ENCODE measurements around the gene SLC2A10.

SLC2A10 gene

GRCh38 chr20:46683939-46684750 is 25.3 kb upstream of the SLC2A10 start:
- no peak overlapping the region for H3K9ac ChIP-seq (ENCODE audit: low read depth, low read length, poor library complexity, severe bottlenecking)
- peaks cover 10% of the 10 kb centered on the region; the same call in 1 of the 2 replicates for H3K36me3 ChIP-seq (ENCODE audit: insufficient read depth, low read length)
- H3F3A ChIP-seq (ENCODE audit: low read depth): no peaks in the 10 kb centered on the region
- H3K4me2 ChIP-seq (ENCODE audit: low read depth, low read length, poor library complexity, severe bottlenecking): peak overlapping the region; percentile 90
- H3K4me1 ChIP-seq (ENCODE audit: insufficient read depth, low read length, poor library complexity, severe bottlenecking): peaks cover 37% of the 10 kb centered on the region
- peak overlapping the region; percentile 94 for H3K4me3 ChIP-seq (ENCODE audit: low read length, poor library complexity, severe bottlenecking)
- no peaks in the 10 kb centered on the region for H3K27me3 ChIP-seq (ENCODE audit: insufficient read depth, low read length, poor library complexity, severe bottlenecking)
- no peaks in the 10 kb centered on the region for H3K9me2 ChIP-seq (replicated peaks; ENCODE audit: low read depth, low read length)
- H3K9me3 ChIP-seq (ENCODE audit: insufficient read depth, low read depth, low read length): no peaks in the 10 kb centered on the region
- no peak overlapping the region for H2AFZ ChIP-seq (ENCODE audit: low read length)
- H4K20me1 ChIP-seq (ENCODE audit: insufficient read depth, low read length, poor library complexity, severe bottlenecking): peaks cover 63% of the 10 kb centered on the region
- peaks cover 66% of the 10 kb centered on the region for H3K79me2 ChIP-seq (ENCODE audit: insufficient read depth, low read length)
- TF ChIP-seq, protein P1, sequence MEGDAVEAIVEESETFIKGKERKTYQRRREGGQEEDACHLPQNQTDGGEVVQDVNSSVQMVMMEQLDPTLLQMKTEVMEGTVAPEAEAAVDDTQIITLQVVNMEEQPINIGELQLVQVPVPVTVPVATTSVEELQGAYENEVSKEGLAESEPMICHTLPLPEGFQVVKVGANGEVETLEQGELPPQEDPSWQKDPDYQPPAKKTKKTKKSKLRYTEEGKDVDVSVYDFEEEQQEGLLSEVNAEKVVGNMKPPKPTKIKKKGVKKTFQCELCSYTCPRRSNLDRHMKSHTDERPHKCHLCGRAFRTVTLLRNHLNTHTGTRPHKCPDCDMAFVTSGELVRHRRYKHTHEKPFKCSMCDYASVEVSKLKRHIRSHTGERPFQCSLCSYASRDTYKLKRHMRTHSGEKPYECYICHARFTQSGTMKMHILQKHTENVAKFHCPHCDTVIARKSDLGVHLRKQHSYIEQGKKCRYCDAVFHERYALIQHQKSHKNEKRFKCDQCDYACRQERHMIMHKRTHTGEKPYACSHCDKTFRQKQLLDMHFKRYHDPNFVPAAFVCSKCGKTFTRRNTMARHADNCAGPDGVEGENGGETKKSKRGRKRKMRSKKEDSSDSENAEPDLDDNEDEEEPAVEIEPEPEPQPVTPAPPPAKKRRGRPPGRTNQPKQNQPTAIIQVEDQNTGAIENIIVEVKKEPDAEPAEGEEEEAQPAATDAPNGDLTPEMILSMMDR (conservative IDR thresholded peaks at IDR 0.05; ENCODE audit: low read length): no peak
- no peak for TF ChIP-seq EZH2phosphoT487 (IDR thresholded peaks at IDR 0.05; ENCODE audit: borderline replicate concordance)

DNA sequence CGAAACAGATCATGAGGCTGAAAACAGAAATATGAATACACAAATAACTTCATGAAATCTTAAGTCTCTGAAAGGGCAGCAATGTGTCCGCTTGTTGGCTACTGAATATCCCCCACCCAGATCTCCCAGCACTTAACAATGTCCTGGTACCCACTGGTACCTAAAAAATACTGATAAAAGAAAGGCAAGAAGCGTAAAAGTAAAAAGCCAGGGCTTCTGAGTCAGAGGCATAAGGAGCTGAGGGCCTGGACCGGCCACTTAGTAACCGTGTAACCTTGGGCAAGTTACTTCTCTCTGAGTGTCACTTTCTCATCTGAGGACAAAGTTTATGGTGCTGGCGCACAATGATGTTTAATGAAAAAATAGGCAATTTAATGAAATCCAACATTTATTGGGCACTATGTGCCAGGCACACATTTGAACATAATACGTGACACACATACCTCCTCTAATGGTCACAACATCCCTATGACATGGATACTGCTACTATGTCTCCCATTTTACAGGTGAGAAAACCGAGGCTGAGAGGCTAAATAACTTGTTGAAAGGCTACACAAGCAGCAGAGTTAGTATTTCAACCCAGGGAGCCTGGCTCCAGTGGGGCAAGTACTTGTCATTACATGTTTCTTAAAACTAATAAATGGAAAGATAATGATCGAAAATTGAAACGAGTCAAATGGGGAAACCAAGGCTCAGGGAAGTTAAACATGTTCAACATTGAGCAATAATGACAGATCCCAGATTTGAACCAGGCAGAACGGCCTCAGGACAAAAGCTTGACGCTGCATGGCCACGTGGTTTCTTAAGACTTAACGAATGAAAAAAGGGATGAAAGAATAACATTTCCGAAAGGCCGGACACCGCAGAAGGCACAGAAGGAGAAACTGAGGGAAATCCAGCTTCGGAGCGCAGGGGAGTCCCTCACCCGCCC is 21.0 kb upstream of the SLC2A10 start:
- Histone ChIP-seq H3K79me2 (ENCODE audit: insufficient read depth, low read length) (peaks cover 60% of the 10 kb centered on the region), H3K36me3 (ENCODE audit: insufficient read depth, low read length) (peaks cover 4% of the 10 kb centered on the region; the same call in 1 of the 2 replicates), H4K20me1 (ENCODE audit: insufficient read depth, low read length, poor library complexity, severe bottlenecking) (peaks cover 56% of the 10 kb centered on the region), H3K9me2 (replicated peaks; ENCODE audit: low read depth, low read length) (no peaks in the 10 kb centered on the region), H3K4me1 (ENCODE audit: insufficient read depth, low read length, poor library complexity, severe bottlenecking) (peaks cover 38% of the 10 kb centered on the region), H3K27me3 (ENCODE audit: insufficient read depth, low read length, poor library complexity, severe bottlenecking) (no peaks in the 10 kb centered on the region), H3K4me3 (ENCODE audit: low read length, poor library complexity, severe bottlenecking) (peak overlapping the region; percentile 94), H3F3A (ENCODE audit: low read depth) (no peaks in the 10 kb centered on the region), H3K4me2 (ENCODE audit: low read depth, low read length, poor library complexity, severe bottlenecking) (peak overlapping the region; percentile 90), H3K9ac (ENCODE audit: low read depth, low read length, poor library complexity, severe bottlenecking) (peak overlapping the region; percentile 93), H3K9me3 (ENCODE audit: insufficient read depth, low read depth, low read length) (no peaks in the 10 kb centered on the region), H2AFZ (ENCODE audit: low read length) (0 out of 2 replicates have a peak overlapping the region, but pooled peaks have one; percentile 53)
- TF ChIP-seq, protein P1 (conservative IDR thresholded peaks at IDR 0.05; ENCODE audit: low read length): no peak
- TF ChIP-seq EZH2phosphoT487 (IDR thresholded peaks at IDR 0.05; ENCODE audit: borderline replicate concordance): no peak

- peak within 1 kb of the TSS; percentile 90 for H3K4me2 ChIP-seq (ENCODE audit: low read depth, low read length, poor library complexity, severe bottlenecking)
- no peaks in the 10 kb centered on the region for H3K9me3 ChIP-seq (ENCODE audit: insufficient read depth, low read depth, low read length)
- peaks cover 4% of the 10 kb centered on the region; the same call in 1 of the 2 replicates for H3K36me3 ChIP-seq (ENCODE audit: insufficient read depth, low read length)
- H3K27me3 ChIP-seq (ENCODE audit: insufficient read depth, low read length, poor library complexity, severe bottlenecking): no peaks in the 10 kb centered on the region
- TF ChIP-seq, protein P1 (conservative IDR thresholded peaks at IDR 0.05; ENCODE audit: low read length): no peak
- no peak for TF ChIP-seq EZH2phosphoT487 (IDR thresholded peaks at IDR 0.05; ENCODE audit: borderline replicate concordance)
- no peaks in the 10 kb centered on the region for H3F3A ChIP-seq (ENCODE audit: low read depth)
- peaks cover 52% of the 10 kb centered on the region for H3K79me2 ChIP-seq (ENCODE audit: insufficient read depth, low read length)
- H3K9me2 ChIP-seq (replicated peaks; ENCODE audit: low read depth, low read length): no peaks in the 10 kb centered on the region
- H3K4me1 ChIP-seq (ENCODE audit: insufficient read depth, low read length, poor library complexity, severe bottlenecking): peaks cover 42% of the 10 kb centered on the region
- peak within 1 kb of the TSS; percentile 93 for H3K9ac ChIP-seq (ENCODE audit: low read depth, low read length, poor library complexity, severe bottlenecking)
- H2AFZ ChIP-seq (ENCODE audit: low read length): peak within 1 kb of the TSS; percentile 57
- H3K4me3 ChIP-seq (ENCODE audit: low read length, poor library complexity, severe bottlenecking): peak within 1 kb of the TSS; percentile 94
- peaks cover 48% of the 10 kb centered on the region for H4K20me1 ChIP-seq (ENCODE audit: insufficient read depth, low read length, poor library complexity, severe bottlenecking)
Observed at GRCh38 chr20:46689082-46689753, 20.2 kb upstream of the SLC2A10 start, which contains the start of gene TP53RK. Gene TP53RK, minus strand, starts transcription at chr20:46689444. Its CDS starts 30 bp downstream, at chr20:46689414.

Data from Loucy (cell line).